Pancreas (tissue), 10 donors: ENCODE data around the gene LEMD2. TPM values are rescaled to one million over a fixed set of nuclear protein-coding genes. Genes with fewer than 3 reads are reported as not detected.

ENCODE experiments used
- ATAC-seq, 4 donors: fragments of 200-7000 bp; cut with Tn5 transposase; one replicate each; pipeline versions ENCODE4 v1.8.0 to v1.9.1; 2020; ENCODE audit warnings: mild to moderate bottlenecking in 4 of 4, moderate library complexity in 4 of 4
- DNase-seq, 6 donors: peaks; one replicate each; pipeline ENCODE4 v3.0.0-alpha.2; 2020
- FAIRE-seq: peaks from 2 replicates; lab custom pipeline; 2012; peaks lifted over from hg19 to GRCh38; lab: Jason Lieb, UNC
- H3K27ac ChIP-seq, 4 donors: fragments of 200-600 bp; sonication (generic); 1 replicate in 3 of 4; 2 replicates in 1 of 4; pipeline versions ENCODE4 v1.5.0 to v1.8.0; 2020
- H3K27me3 ChIP-seq, 4 donors: fragments of 200-600 bp; one replicate each; pipeline ENCODE4 v1.8.0; 2021
- H3K36me3 ChIP-seq, 3 donors: fragments of 200-600 bp; sonication (generic) in 1 of 3; one replicate each; pipeline versions ENCODE4 v1.5.0 to v1.8.0; 2020 to 2021
- H3K4me1 ChIP-seq, 3 donors: fragments of 200-600 bp; one replicate each; pipeline ENCODE4 v1.8.0; 2021
- H3K4me3 ChIP-seq, 4 donors: fragments of 200-600 bp; sonication (generic) in 2 of 4; one replicate each; pipeline versions ENCODE4 v1.5.0 to v1.8.0; 2020 to 2021
- H3K9me3 ChIP-seq, 4 donors: fragments of 200-600 bp; one replicate each; pipeline ENCODE4 v1.8.0; 2021
- CTCF ChIP-seq, 4 donors: fragments of 200-600 bp; sonication (generic) in 3 of 4; IDR thresholded peaks; one replicate each; pipeline versions ENCODE4 v1.5.0 to v1.8.0; 2021; ENCODE audit warnings: antibody characterized with exemption in 4 of 4
- WGBS, 2 donors: extraction: QIAGEN DNeasy Blood & Tissue Kit; methylation state at CpG; one replicate each; pipeline ENCODE4 v1.1.7; 2013; 5-methylcytosine and 5-hydroxymethylcytosine counted together
- intact Hi-C, 3 donors: fragments of 100-400 bp; cut with DNase I; formaldehyde crosslinking; loops; one replicate each; pipeline versions ENCODE4 v1.11.1 to v1.14.2; 2022
- polyA plus RNA-seq, 2 donors: library from polyadenylated mRNA; stranded (reverse); fragments of 200-250 nt; gene quantifications; one replicate each; pipeline ENCODE4 v1.2.3, GENCODE V29; 2013
- total RNA-seq, 6 donors: library from RNA; stranded (reverse); fragmentation: NEBNext Ultra II Directional in 4 of 6; extraction: Animal tissue kit (Norgen Biotek cat#: 25700) in 4 of 6; gene quantifications; one replicate each; pipeline versions ENCODE4 v1.2.1 to v1.2.4, GENCODE V29; 2021 to 2023
- donor health status: healthy with polysubstance abuse.
- donor health status: DM: no; HTN: no; CAD: no; lungs with moderate emphysema.
- donor health status: DM: no; HTN: no; CAD: no.
- donor health status: control.
- donor health status: control.
- donor health status: Bipolar disorder and iron deficiency.
- donor health status: DM: yes; HTN: yes; CAD: no.
- donor health status: DM: no; HTN: no; CAD: no.
- donor health status: DM: no; HTN: no; CAD: no.
- donor health status: DM: yes; HTN: yes; CAD: no.

Gene LEMD2
- total and polyA plus RNA-seq, 8 donors, result 23.4 to 59.4 (median 30.0) TPM

- TF ChIP-seq CTCF (IDR thresholded peaks at IDR 0.05), result no peak
- ATAC-seq, result peak in 3 of 4 donors; percentile 35 to 69 (median 44)
- Histone ChIP-seq H3K36me3 (no peaks in the 10 kb centered on the region), H3K4me1 (peaks cover 0 to 17% (median 16%) of the 10 kb centered on the region in 3 donors), H3K27ac (peak overlapping the region in 2 of 4 donors; percentile 37 to 41), H3K9me3 (no peaks in the 10 kb centered on the region), H3K27me3 (no peaks in the 10 kb centered on the region), H3K4me3 (no peak overlapping the region)
- no peak for FAIRE-seq
- intact Hi-C loops, result no loop called here
- DNase-seq, result peak in 2 of 6 donors; percentile 28 to 52
- WGBS, 2 donors, result 72% methylated on average over 15 of the region's 15 CpGs
Measured at GRCh38 chr6:33737267-33738026, 51.5 kb downstream of the LEMD2 start.

DNA sequence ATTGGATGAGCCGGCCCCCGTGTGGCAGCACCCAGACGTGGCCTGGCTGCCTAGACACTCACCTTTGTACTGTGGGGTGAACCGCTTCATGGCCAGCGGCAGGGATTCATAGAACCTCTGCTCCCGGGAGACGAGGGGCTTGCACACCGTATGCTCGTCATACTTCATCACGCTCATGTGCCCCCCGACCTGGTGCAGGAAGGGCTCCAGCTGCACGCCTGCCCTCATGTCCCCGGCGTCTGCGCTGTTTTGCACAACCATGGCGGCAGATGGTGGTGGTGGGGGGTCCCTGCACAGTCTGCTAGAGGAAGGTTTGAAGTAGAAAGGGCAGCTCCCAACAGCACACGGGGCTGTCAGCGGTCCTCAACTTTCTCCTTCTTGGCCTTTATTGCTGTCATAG, 53.7 kb downstream of the LEMD2 start:
- TF ChIP-seq CTCF (IDR thresholded peaks at IDR 0.05), result no peak
- Histone ChIP-seq H3K27me3 (no peaks in the 10 kb centered on the region), H3K9me3 (no peaks in the 10 kb centered on the region), H3K27ac (no peak overlapping the region), H3K36me3 (no peaks in the 10 kb centered on the region), H3K4me1 (peaks cover 0 to 32% (median 25%) of the 10 kb centered on the region in 3 donors), H3K4me3 (no peak overlapping the region)
- peak in 2 of 6 donors; percentile 20 to 37 for DNase-seq
- no peak for FAIRE-seq
- WGBS, 2 donors, result 84 to 87% methylated on average over 18 of the region's 18 CpGs
- ATAC-seq, result no peak
- intact Hi-C loops, result no loop called here

DNA sequence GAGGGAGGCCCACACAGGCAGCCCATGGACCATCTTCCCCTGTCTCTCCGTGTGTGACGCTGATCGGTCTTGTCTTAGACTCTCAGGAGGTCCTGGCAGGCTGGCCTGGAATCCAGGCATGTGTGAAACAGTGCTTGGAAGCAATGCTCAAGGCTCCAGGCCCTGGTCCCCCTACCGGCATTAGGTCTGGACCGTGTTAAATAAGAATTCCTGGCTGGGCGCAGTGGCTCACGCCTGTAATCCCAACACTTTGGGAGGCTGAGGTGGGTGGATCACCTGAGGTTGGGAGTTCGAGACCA, 55.3 kb downstream of the LEMD2 start:
- no peak for TF ChIP-seq CTCF (IDR thresholded peaks at IDR 0.05)
- H3K27ac ChIP-seq, result no peak overlapping the region
- no peaks in the 10 kb centered on the region for H3K27me3 ChIP-seq
- no peak overlapping the region for H3K4me3 ChIP-seq
- intact Hi-C loops, result no loop called here
- H3K4me1 ChIP-seq, result peaks cover 4 to 26% (median 18%) of the 10 kb centered on the region in 3 donors
- DNase-seq (peak in 2 of 6 donors; percentile 19 to 42), FAIRE-seq (no peak), ATAC-seq (no peak)
- 91 to 92% methylated on average over 8 of the region's 8 CpGs for WGBS, 2 donors
- no peaks in the 10 kb centered on the region for H3K9me3 ChIP-seq
- H3K36me3 ChIP-seq, result no peaks in the 10 kb centered on the region

DNA sequence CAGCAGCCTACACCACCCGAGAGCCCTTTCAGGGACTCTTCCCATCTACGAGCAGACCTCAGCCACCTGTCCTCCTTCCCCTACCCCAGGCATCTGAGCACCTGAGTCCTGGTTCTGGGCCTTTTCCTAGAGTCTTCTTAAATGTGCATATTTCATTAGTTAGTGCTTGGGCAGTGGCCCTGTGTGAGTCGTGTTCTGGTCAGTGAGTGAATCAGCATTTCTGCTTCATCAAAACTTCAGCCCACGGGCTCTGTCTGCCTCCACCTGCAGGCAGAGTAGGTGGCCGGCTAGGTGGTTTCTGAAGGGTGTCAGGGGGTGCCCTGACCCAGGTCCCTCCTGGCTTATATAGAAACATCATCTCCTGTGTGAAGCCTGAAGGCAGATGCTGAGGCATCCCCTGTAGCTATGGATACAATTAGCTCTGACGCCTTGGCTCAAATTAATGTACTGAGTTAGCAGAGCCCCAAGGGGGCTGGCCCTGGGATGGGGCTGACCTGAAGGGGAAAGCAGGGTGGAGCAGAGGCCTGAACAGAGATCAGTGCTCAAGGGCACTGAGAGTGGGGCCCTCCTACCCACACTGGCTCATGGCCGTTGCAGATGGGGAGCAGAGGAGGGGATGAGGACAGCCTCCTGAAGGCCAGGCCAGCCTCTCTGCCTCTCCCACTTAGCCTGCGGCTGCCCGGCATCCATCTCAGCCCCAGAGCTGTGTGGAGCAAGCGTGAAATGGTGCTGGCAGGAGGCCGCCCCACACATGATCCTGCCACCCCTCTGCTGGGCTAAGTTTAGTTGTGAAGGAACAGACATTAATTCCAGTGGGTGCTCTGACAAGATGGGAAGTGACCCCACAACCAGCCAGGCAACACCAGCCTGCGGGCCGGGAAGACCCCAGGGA, 55.9 kb downstream of the LEMD2 start:
- Histone ChIP-seq H3K4me3 (no peak overlapping the region), H3K9me3 (no peaks in the 10 kb centered on the region), H3K36me3 (no peaks in the 10 kb centered on the region), H3K4me1 (peaks cover 9 to 26% (median 23%) of the 10 kb centered on the region in 3 donors), H3K27ac (peak overlapping the region in 1 of 4 donors; percentile 87), H3K27me3 (no peaks in the 10 kb centered on the region)
- no peak for FAIRE-seq
- no peak for ATAC-seq
- intact Hi-C loops, result no loop called here
- no peak for TF ChIP-seq CTCF (IDR thresholded peaks at IDR 0.05)
- DNase-seq, result peak in 1 of 6 donors; percentile 32
- 89 to 94% methylated on average over 13 of the region's 13 CpGs for WGBS, 2 donors
